HEK293T (cell line): ENCODE measurements around the gene KRT80.

Source experiments
- CTCF ChIA-PET: fragments of 350-600 bp; formaldehyde crosslinking; extraction: SDS; loops from one replicate; lab custom pipeline; 2021; ENCODE audit warnings: antibody characterized with exemption, inconsistent platforms; lab: Yijun Ruan, JAX
- POLR2A ChIA-PET: fragments of 350-600 bp; formaldehyde crosslinking; extraction: SDS; loops from one replicate; lab custom pipeline; 2020; ENCODE audit warnings: antibody characterized with exemption, inconsistent platforms; lab: Yijun Ruan, JAX
- DNase-seq: peaks from one replicate; pipeline ENCODE4 v3.0.0; 2012; ENCODE audit warnings: mixed read lengths; ENCODE audit errors: extremely low spot score
- ARNT ChIP-seq: fragments of 450-650 bp; IDR thresholded peaks from 2 replicates; pipeline ENCODE4 v1.6.1; 2017; ENCODE audit warnings: mild to moderate bottlenecking
- BHLHE40 ChIP-seq: fragments of 450-650 bp; IDR thresholded peaks from 2 replicates; pipeline ENCODE4 v1.6.1; 2016; ENCODE audit warnings: mild to moderate bottlenecking, moderate library complexity, borderline replicate concordance
- CTBP1 ChIP-seq: fragments of 450-650 bp; IDR thresholded peaks from 2 replicates; pipeline ENCODE4 v1.6.1; 2016; ENCODE audit warnings: borderline replicate concordance
- ELF4 ChIP-seq: fragments of 450-650 bp; IDR thresholded peaks from 2 replicates; pipeline ENCODE4 v1.6.1; 2017; ENCODE audit warnings: antibody characterized with exemption
- FOXA1 ChIP-seq: fragments of 450-650 bp; IDR thresholded peaks from 2 replicates; pipeline ENCODE4 v1.6.1; 2016; ENCODE audit warnings: mild to moderate bottlenecking
- FOXK2 ChIP-seq: fragments of 450-650 bp; IDR thresholded peaks from 2 replicates; pipeline ENCODE4 v1.6.1; 2016; ENCODE audit warnings: mild to moderate bottlenecking
- FOXM1 ChIP-seq: fragments of 450-650 bp; IDR thresholded peaks from 2 replicates; pipeline ENCODE4 v1.6.1; 2017; ENCODE audit warnings: mild to moderate bottlenecking, borderline replicate concordance
- HDGF ChIP-seq: fragments of 450-650 bp; IDR thresholded peaks from 2 replicates; pipeline ENCODE4 v1.6.1; 2017; ENCODE audit warnings: antibody characterized with exemption, borderline replicate concordance
- L3MBTL2 ChIP-seq: fragments of 450-650 bp; conservative IDR thresholded peaks from 2 replicates; pipeline ENCODE4 v1.6.1; 2016; ENCODE audit warnings: mild to moderate bottlenecking
- LEF1 ChIP-seq: fragments of 450-650 bp; IDR thresholded peaks from 2 replicates; pipeline ENCODE4 v1.6.1; 2017; ENCODE audit warnings: mild to moderate bottlenecking, borderline replicate concordance
- NFRKB ChIP-seq: fragments of 450-650 bp; IDR thresholded peaks from 2 replicates; pipeline ENCODE4 v1.6.1; 2016; ENCODE audit warnings: mild to moderate bottlenecking, moderate library complexity
- SP1 ChIP-seq: fragments of 450-650 bp; IDR thresholded peaks from 2 replicates; pipeline ENCODE4 v1.6.1; 2017
- SUZ12 ChIP-seq: fragments of 450-650 bp; IDR thresholded peaks from 2 replicates; pipeline ENCODE4 v1.6.1; 2016; ENCODE audit warnings: mild to moderate bottlenecking
- TARDBP ChIP-seq: fragments of 450-650 bp; IDR thresholded peaks from 2 replicates; pipeline ENCODE4 v1.6.1; 2016
- ZNF384 ChIP-seq: fragments of 450-650 bp; IDR thresholded peaks from 2 replicates; pipeline ENCODE4 v1.6.1; 2016
- TF ChIP-seq, protein P1 (sequence below): fragments of 450-650 bp; IDR thresholded peaks from 2 replicates; pipeline ENCODE4 v1.6.1; 2016

The KRT80 gene

DNA sequence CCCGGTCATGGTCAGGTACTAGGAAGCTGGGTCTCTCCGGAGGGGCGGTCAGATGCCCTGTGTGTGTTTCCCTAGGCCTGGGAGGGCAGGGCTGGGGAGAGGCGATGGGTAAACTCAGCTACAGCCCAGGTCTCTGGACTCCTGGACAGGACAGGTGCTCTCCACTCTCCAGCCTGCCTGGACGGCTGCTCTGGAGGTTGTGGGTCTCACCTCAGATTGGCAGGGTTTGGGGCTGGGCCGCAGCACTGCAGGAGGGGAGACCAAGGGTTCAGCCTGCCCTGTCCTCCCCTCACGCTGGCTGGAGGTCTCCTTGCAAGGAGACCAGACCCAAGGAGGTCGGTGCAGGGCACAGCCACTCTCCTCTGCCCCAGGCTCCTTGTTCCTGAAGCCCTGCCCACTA lies 7.8 kb downstream of the KRT80 start:
- no peak for TF ChIP-seq ELF4
- TF ChIP-seq SUZ12 = no peak
- TF ChIP-seq SP1 = no peak
- TF ChIP-seq FOXA1 = no peak
- no peak for TF ChIP-seq HDGF
- TF ChIP-seq ARNT = no peak
- TF ChIP-seq BHLHE40 = no peak
- no peak for TF ChIP-seq NFRKB
- TF ChIP-seq FOXM1 = no peak
- no peak for DNase-seq
- CTCF ChIA-PET = interaction anchor here (1.2 to 1.4 kb wide), 2 partner anchors 29 to 95 kb away, joined by 4 to 5 read pairs; no protein-coding TSS in a partner anchor
- POLR2A ChIA-PET = no interaction called here

GRCh38 chr12:52183544-52183910 lies 8.3 kb downstream of the KRT80 start:
- DNase-seq = no peak
- TF ChIP-seq LEF1 (no peak), BHLHE40 (no peak), TARDBP (no peak), FOXM1 (no peak), CTBP1 (no peak)
- POLR2A ChIA-PET = no interaction called here
- CTCF ChIA-PET = interaction anchor here (1.2 to 1.4 kb wide), 2 partner anchors 30 to 96 kb away, joined by 4 to 5 read pairs; no protein-coding TSS in a partner anchor

DNA sequence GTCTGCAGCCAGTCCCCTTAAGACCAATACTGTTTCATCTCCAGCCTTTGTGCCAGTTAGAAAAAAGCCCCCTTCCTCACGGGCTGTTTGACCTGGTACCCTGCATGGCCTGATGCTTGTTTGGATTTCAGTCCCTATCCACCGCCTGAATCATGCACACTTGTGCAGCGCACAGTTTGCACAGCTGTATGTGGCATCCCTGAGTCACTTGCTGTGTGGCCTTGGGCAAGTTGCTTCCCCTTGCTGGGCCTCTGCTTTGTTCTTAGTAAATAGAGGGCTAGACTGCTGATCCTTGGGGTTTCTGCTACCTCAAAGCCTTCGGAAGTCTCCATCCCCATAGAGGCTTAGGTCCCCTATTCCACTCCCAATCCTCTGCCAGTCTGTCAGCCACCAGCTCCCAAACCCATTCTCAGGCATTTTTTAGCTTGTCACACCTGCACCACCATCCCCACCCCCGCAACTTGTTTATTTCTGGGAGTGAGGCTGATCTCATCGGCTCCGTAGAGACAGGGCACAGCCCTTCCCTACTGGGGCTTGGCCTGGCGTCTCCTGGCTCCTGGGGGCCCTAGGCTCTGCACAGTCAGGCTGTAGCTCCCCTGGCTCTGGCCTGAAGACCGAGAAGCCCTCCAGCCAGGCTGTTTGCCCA lies 8.8 kb downstream of the KRT80 start:
- no peak for TF ChIP-seq LEF1
- TF ChIP-seq ELF4 = no peak
- TF ChIP-seq L3MBTL2 = no peak
- no peak for TF ChIP-seq FOXK2
- no peak for TF ChIP-seq SUZ12
- no peak for TF ChIP-seq TARDBP
- no peak for TF ChIP-seq FOXA1
- TF ChIP-seq ZNF384 = no peak
- TF ChIP-seq, protein P1, sequence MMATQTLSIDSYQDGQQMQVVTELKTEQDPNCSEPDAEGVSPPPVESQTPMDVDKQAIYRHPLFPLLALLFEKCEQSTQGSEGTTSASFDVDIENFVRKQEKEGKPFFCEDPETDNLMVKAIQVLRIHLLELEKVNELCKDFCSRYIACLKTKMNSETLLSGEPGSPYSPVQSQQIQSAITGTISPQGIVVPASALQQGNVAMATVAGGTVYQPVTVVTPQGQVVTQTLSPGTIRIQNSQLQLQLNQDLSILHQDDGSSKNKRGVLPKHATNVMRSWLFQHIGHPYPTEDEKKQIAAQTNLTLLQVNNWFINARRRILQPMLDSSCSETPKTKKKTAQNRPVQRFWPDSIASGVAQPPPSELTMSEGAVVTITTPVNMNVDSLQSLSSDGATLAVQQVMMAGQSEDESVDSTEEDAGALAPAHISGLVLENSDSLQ = no peak
- TF ChIP-seq BHLHE40 = no peak
- TF ChIP-seq CTBP1 = no peak
- POLR2A ChIA-PET = interaction anchor here (1.2 kb wide), 1 partner anchor 823 kb away, joined by 3 read pairs; the partner anchor contains the start of gene EIF4B
- DNase-seq = no peak
- CTCF ChIA-PET = interaction anchor here (1.2 to 1.4 kb wide), 2 partner anchors 30 to 96 kb away, joined by 4 to 5 read pairs; no protein-coding TSS in a partner anchor

DNA sequence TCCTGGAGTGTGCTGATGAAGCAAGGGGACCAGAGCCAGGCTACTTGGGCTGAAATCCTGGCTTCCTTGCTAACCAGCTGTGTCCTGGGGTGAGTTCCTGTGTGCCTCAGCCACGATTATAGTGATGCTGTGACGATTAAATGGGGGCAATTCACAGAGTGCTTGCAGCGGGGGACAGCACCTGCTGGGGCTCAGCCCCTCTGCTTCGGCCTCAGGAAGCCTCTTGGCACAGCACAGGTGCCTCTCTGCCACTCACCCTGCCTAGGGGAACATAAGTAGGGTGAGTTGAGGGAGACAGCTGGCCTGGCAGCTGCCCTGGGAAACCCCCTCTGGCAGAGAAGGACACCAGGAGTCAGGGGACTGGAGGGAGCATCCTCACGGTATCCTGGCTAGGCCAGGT lies 9.4 kb downstream of the KRT80 start:
- POLR2A ChIA-PET = interaction anchor here (1.2 kb wide), 1 partner anchor 824 kb away, joined by 3 read pairs; the partner anchor contains the start of gene EIF4B
- no peak for DNase-seq
- CTCF ChIA-PET = interaction anchor here (0.9 kb wide), 1 partner anchor 39 kb away, joined by 4 read pairs; no protein-coding TSS in a partner anchor

GRCh38 chr12:52181746-52182145 lies 10.1 kb downstream of the KRT80 start:
- TF ChIP-seq, protein P1 = peak; percentile 73
- no peak for TF ChIP-seq NFRKB
- POLR2A ChIA-PET = no interaction called here
- peak; percentile 41 for DNase-seq
- CTCF ChIA-PET = interaction anchor here (0.9 to 1.0 kb wide), 2 partner anchors 40 to 97 kb away, joined by 4 read pairs; no protein-coding TSS in a partner anchor

More for the DNA sequence above, 9.4 kb downstream of the KRT80 start:
- TF ChIP-seq FOXM1 (no peak), FOXA1 (no peak), CTBP1 (no peak), LEF1 (no peak), BHLHE40 (no peak), NFRKB (no peak), ARNT (no peak), FOXK2 (no peak), TARDBP (no peak), ZNF384 (no peak), ELF4 (no peak), SP1 (no peak), L3MBTL2 (no peak), SUZ12 (no peak), HDGF (no peak)
- TF ChIP-seq, protein P1 = no peak

GRCh38 chr12:52180971-52181628 lies 10.7 kb downstream of the KRT80 start:
- no peak for DNase-seq
- no peak for TF ChIP-seq ELF4
- TF ChIP-seq NFRKB = no peak
- TF ChIP-seq L3MBTL2 = no peak
- TF ChIP-seq SP1 = no peak
- TF ChIP-seq ZNF384 = no peak
- TF ChIP-seq HDGF = no peak
- TF ChIP-seq SUZ12 = no peak
- no peak for TF ChIP-seq ARNT
- TF ChIP-seq BHLHE40 = no peak
- TF ChIP-seq FOXM1 = no peak
- TF ChIP-seq, protein P1 = no peak
- TF ChIP-seq FOXK2 = no peak
- ChIA-PET CTCF (interaction anchor here (0.9 to 1.0 kb wide), 2 partner anchors 41 to 98 kb away, joined by 4 read pairs; no protein-coding TSS in a partner anchor), POLR2A (interaction anchor here (0.6 kb wide), 1 partner anchor 8 kb away, joined by 3 read pairs; no protein-coding TSS in a partner anchor)
